ENCODE data around the gene ODC1.

DNA sequence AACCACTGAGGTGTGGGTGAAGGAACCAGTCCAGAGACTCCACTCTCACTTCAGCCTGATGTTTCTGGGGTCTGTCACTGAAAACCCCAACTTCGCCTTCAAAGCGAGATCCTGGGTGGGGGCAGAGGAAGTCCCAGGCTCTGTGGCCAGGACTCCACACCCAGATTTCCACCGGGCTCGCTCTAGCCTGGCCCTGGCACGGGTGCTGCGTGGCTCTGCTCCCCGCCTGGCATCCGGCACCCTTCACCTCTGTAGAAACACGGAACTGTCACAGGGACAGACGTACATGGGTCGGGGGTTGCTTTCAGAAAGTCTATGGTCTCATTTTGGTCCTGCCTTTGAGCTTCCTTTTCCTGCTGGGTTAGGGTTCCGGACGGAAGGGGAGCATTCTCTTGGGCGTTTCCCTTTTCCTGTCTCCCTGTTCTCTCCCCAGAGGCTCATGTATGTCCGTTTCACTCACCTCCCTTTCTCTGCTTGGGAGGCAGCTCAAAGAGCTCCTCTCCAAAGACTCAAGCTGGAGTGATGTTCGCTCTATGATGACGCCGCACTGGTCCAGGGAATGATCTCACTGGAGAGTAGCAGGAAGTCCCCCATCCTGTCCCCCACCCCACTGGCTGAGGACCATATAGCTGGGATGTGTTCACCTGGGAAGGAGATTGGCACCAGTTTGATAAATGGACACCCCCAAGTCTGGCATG, 41.5 kb downstream of the ODC1 start:
- TF ChIP-seq, protein P1, sequence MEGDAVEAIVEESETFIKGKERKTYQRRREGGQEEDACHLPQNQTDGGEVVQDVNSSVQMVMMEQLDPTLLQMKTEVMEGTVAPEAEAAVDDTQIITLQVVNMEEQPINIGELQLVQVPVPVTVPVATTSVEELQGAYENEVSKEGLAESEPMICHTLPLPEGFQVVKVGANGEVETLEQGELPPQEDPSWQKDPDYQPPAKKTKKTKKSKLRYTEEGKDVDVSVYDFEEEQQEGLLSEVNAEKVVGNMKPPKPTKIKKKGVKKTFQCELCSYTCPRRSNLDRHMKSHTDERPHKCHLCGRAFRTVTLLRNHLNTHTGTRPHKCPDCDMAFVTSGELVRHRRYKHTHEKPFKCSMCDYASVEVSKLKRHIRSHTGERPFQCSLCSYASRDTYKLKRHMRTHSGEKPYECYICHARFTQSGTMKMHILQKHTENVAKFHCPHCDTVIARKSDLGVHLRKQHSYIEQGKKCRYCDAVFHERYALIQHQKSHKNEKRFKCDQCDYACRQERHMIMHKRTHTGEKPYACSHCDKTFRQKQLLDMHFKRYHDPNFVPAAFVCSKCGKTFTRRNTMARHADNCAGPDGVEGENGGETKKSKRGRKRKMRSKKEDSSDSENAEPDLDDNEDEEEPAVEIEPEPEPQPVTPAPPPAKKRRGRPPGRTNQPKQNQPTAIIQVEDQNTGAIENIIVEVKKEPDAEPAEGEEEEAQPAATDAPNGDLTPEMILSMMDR (conservative IDR thresholded peaks at IDR 0.05), result no peak
- no peak for TF ChIP-seq ZFX (IDR thresholded peaks at IDR 0.05)

All from C4-2B (cell line).